Sigmoid colon (tissue), 4 donors: ENCODE data around the gene YAP1.

ENCODE experiments used
- CTCF ChIP-seq, 4 experiments: fragments of 450-650 bp in 3 of 4; fragments of 200-600 bp in 1 of 4; IDR thresholded peaks; one replicate each; pipeline ENCODE4 v1.5.1; 2016 to 2019; ENCODE audit warnings: antibody characterized with exemption in 4 of 4, mild to moderate bottlenecking in 3 of 4, moderate library complexity in 2 of 4
- EP300 ChIP-seq, 4 donors: sonication (generic); formaldehyde crosslinking; IDR thresholded peaks; one replicate each; pipeline ENCODE4 v1.6.1; 2017; ENCODE audit warnings: antibody characterized with exemption in 4 of 4
- POLR2AphosphoS5 ChIP-seq, 4 donors: sonication (generic); formaldehyde crosslinking; IDR thresholded peaks; one replicate each; pipeline ENCODE4 v1.6.1; 2017; ENCODE audit warnings: antibody characterized with exemption in 4 of 4

GRCh38 chr11:102267609-102268008, 157.4 kb downstream of the YAP1 start:
- TF ChIP-seq CTCF (IDR thresholded peaks at IDR 0.05) (no peak), EP300 (IDR thresholded peaks at IDR 0.05) (no peak), POLR2AphosphoS5 (IDR thresholded peaks at IDR 0.05) (peak in 1 of 4 donors; percentile 37)
